Natural killer cell (primary cell): ENCODE results near the gene SCN10A. TPM values are rescaled to one million over a fixed set of nuclear protein-coding genes. Genes with fewer than 3 reads are reported as not detected.

Source experiments
- ATAC-seq, 3 donors: fragments of 150-1000 bp in 2 of 3; fragments of 200-7000 bp in 1 of 3; cut with Tn5 transposase; 1 replicate in 1 of 3; 2 replicates in 2 of 3; pipeline ENCODE4 v1.10.0; 2021; ENCODE audit warnings: mild to moderate bottlenecking in 2 of 3, moderate library complexity in 2 of 3
- DNase-seq, 2 donors: peaks; one replicate each; pipeline versions ENCODE4 v3.0.0 to v3.0.0-alpha.2; 2013 to 2021; ENCODE audit warnings: mixed read lengths in 1 of 2
- H3K27ac ChIP-seq: one replicate; pipeline ENCODE4 v1.5.1; 2013; ENCODE audit warnings: mild to moderate bottlenecking, low read length
- H3K27me3 ChIP-seq: one replicate; pipeline ENCODE4 v1.6.1; 2013; ENCODE audit warnings: low read length; ENCODE audit not compliant: control insufficient read depth, insufficient read depth
- H3K36me3 ChIP-seq: one replicate; pipeline ENCODE4 v1.6.1; 2013; ENCODE audit warnings: low read length; ENCODE audit not compliant: control insufficient read depth, insufficient read depth
- H3K4me1 ChIP-seq: one replicate; pipeline ENCODE4 v1.6.1; 2013; ENCODE audit warnings: low read length; ENCODE audit not compliant: control insufficient read depth, insufficient read depth
- H3K4me3 ChIP-seq: one replicate; pipeline ENCODE4 v1.5.1; 2013; ENCODE audit warnings: low read length
- H3K9me3 ChIP-seq: one replicate; pipeline ENCODE4 v1.6.1; 2013; ENCODE audit warnings: low read length; ENCODE audit not compliant: control insufficient read depth, insufficient read depth
- H3K27ac Mint-ChIP-seq, 2 donors: one replicate each; pipeline ENCODE4 v1.8.0; 2022; ENCODE audit warnings: mild to moderate bottlenecking in 2 of 2, mixed read lengths in 2 of 2, moderate library complexity in 1 of 2
- H3K27me3 Mint-ChIP-seq, 2 donors: one replicate each; pipeline ENCODE4 v1.8.0; 2022; ENCODE audit warnings: low read depth in 2 of 2, mixed read lengths in 2 of 2
- H3K36me3 Mint-ChIP-seq: one replicate; pipeline ENCODE4 v1.8.0; 2022; ENCODE audit warnings: mixed read lengths
- H3K4me1 Mint-ChIP-seq, 2 donors: one replicate each; pipeline ENCODE4 v1.8.0; 2022; ENCODE audit warnings: mixed read lengths in 2 of 2
- H3K4me3 Mint-ChIP-seq: one replicate; pipeline ENCODE4 v1.8.0; 2022; ENCODE audit warnings: mild to moderate bottlenecking, moderate library complexity, mixed read lengths
- H3K9me3 Mint-ChIP-seq, 2 donors: one replicate each; pipeline ENCODE4 v1.8.0; 2022; ENCODE audit warnings: mixed read lengths in 2 of 2
- CTCF ChIP-seq: fragments of 200-600 bp; IDR thresholded peaks from one replicate; pipeline ENCODE4 v1.8.0; 2022; ENCODE audit warnings: antibody characterized with exemption
- WGBS: methylation state at CpG from one replicate; pipeline ENCODE4 v1.1.7; 2013; ENCODE audit warnings: missing lambda C conversion rate; ENCODE audit not compliant: insufficient coverage; 5-methylcytosine and 5-hydroxymethylcytosine counted together
- intact Hi-C: fragments of 100-400 bp; cut with micrococcal nuclease; formaldehyde crosslinking; loops from one replicate; pipeline ENCODE4 v1.14.2; 2022
- total RNA-seq, 4 donors: library from RNA; stranded (reverse); fragments of 120-200 nt in 1 of 4; gene quantifications; one replicate each; pipeline versions ENCODE4 v1.2.3 to v1.2.4, GENCODE V29; 2013 to 2022

SCN10A gene
- total RNA-seq, 3 donors from 2014 or later (not counting 1 experiment from before 2014, with no cell fraction given) = not detected

- H3K27me3 ChIP-seq = no peaks in the 10 kb centered on the region
- ATAC-seq = no peak
- H3K9me3 ChIP-seq = no peaks in the 10 kb centered on the region
- Mint-ChIP-seq H3K4me3 (no peak overlapping the region), H3K27me3 (peaks cover 0 to 22% of the 10 kb centered on the region in 2 donors), H3K4me1 (no peaks in the 10 kb centered on the region), H3K27ac (no peak overlapping the region), H3K36me3 (no peaks in the 10 kb centered on the region), H3K9me3 (no peaks in the 10 kb centered on the region)
- no peaks in the 10 kb centered on the region for H3K4me1 ChIP-seq
- intact Hi-C loops = no loop called here
- WGBS = 95% methylated on average over 4 of the region's 4 CpGs
- H3K36me3 ChIP-seq = no peaks in the 10 kb centered on the region
- DNase-seq = no peak
- no peak overlapping the region for H3K4me3 ChIP-seq
- H3K27ac ChIP-seq = no peak overlapping the region
- no peak for TF ChIP-seq CTCF
Measured at GRCh38 chr3:38689346-38689745, 126.7 kb downstream of the SCN10A start.

GRCh38 chr3:38687321-38687720 is 128.7 kb downstream of the SCN10A start:
- Mint-ChIP-seq H3K27me3 (peaks cover 4 to 22% of the 10 kb centered on the region in 2 donors), H3K27ac (no peak overlapping the region), H3K4me1 (no peaks in the 10 kb centered on the region), H3K9me3 (no peaks in the 10 kb centered on the region), H3K4me3 (no peak overlapping the region), H3K36me3 (no peaks in the 10 kb centered on the region)
- Histone ChIP-seq H3K27me3 (no peaks in the 10 kb centered on the region), H3K27ac (no peak overlapping the region), H3K36me3 (no peaks in the 10 kb centered on the region), H3K9me3 (no peaks in the 10 kb centered on the region), H3K4me3 (no peak overlapping the region), H3K4me1 (no peaks in the 10 kb centered on the region)
- intact Hi-C loops = no loop called here
- 45% methylated on average over 1 of the region's 2 CpGs for WGBS
- ATAC-seq = no peak
- TF ChIP-seq CTCF = no peak
- DNase-seq = no peak

GRCh38 chr3:38684546-38684945 is 131.5 kb downstream of the SCN10A start:
- ATAC-seq = no peak
- H3K4me3 ChIP-seq = no peak overlapping the region
- no peaks in the 10 kb centered on the region for H3K4me1 ChIP-seq
- H3K27ac ChIP-seq = no peak overlapping the region
- Mint-ChIP-seq H3K9me3 (no peaks in the 10 kb centered on the region), H3K27me3 (peaks cover 8 to 29% of the 10 kb centered on the region in 2 donors), H3K4me1 (no peaks in the 10 kb centered on the region), H3K4me3 (no peak overlapping the region), H3K36me3 (no peaks in the 10 kb centered on the region), H3K27ac (no peak overlapping the region)
- H3K36me3 ChIP-seq = no peaks in the 10 kb centered on the region
- no peak for TF ChIP-seq CTCF
- no peak for DNase-seq
- H3K9me3 ChIP-seq = no peaks in the 10 kb centered on the region
- intact Hi-C loops = no loop called here
- 9% methylated on average over 3 of the region's 5 CpGs for WGBS
- H3K27me3 ChIP-seq = no peaks in the 10 kb centered on the region

- Mint-ChIP-seq H3K4me1 (no peaks in the 10 kb centered on the region), H3K27ac (no peak overlapping the region), H3K4me3 (no peak overlapping the region), H3K27me3 (peaks cover 6 to 20% of the 10 kb centered on the region in 2 donors), H3K36me3 (no peaks in the 10 kb centered on the region), H3K9me3 (no peaks in the 10 kb centered on the region)
- no peak for TF ChIP-seq CTCF
- no peak for DNase-seq
- 79% methylated on average over 3 of the region's 4 CpGs for WGBS
- no peak overlapping the region for H3K4me3 ChIP-seq
- H3K27ac ChIP-seq = no peak overlapping the region
- H3K36me3 ChIP-seq = no peaks in the 10 kb centered on the region
- H3K27me3 ChIP-seq = no peaks in the 10 kb centered on the region
- H3K4me1 ChIP-seq = no peaks in the 10 kb centered on the region
- intact Hi-C loops = no loop called here
- ATAC-seq = no peak
- H3K9me3 ChIP-seq = no peaks in the 10 kb centered on the region
Measured at GRCh38 chr3:38669668-38670067, 146.3 kb downstream of the SCN10A start.
